GM12878 (cell line): ENCODE results near the gene OR2Y1. TPM values are rescaled to one million over a fixed set of nuclear protein-coding genes. Genes with fewer than 3 reads are reported as not detected.

Source experiments
- ATAC-seq: fragments of 200-7000 bp; cut with Tn5 transposase; 3 replicates; pipeline ENCODE4 v1.9.1; 2020; ENCODE audit warnings: mild to moderate bottlenecking, moderate library complexity
- BruUV-seq: library from RNA; stranded (reverse); fragments of 400-500 nt; replicated peaks from 2 replicates; lab custom pipeline; 2021; lab: Mats Ljungman, UMichigan
- CTCF ChIA-PET: fragments of 300-600 bp; sonication (Branson Sonifier 250); formaldehyde crosslinking; extraction: SDS; loops from one replicate; lab custom pipeline; 2021; ENCODE audit warnings: inconsistent platforms; lab: Yijun Ruan, JAX
- POLR2A ChIA-PET: fragments of 350-600 bp; formaldehyde crosslinking; extraction: SDS; loops from one replicate; lab custom pipeline; 2021; ENCODE audit warnings: inconsistent platforms; lab: Charles Lee
- RAD21 ChIA-PET: fragments of 300-600 bp; sonication (Branson Sonifier 250); formaldehyde crosslinking; loops from one replicate; lab custom pipeline; 2023; ENCODE audit warnings: antibody characterized with exemption; ENCODE audit not compliant: unreplicated experiment; lab: Charles Lee
- SMC1A ChIA-PET: fragments of 300-600 bp; sonication (Branson Sonifier 250); formaldehyde crosslinking; loops from one replicate; lab custom pipeline; 2023; ENCODE audit not compliant: unreplicated experiment, uncharacterized antibody; lab: Charles Lee
- DNase-seq: peaks from one replicate; pipeline ENCODE4 v3.0.0-alpha.2; 2011; ENCODE audit warnings: low read depth, low spot score
- FAIRE-seq: peaks from 3 replicates; lab custom pipeline; 2011; peaks lifted over from hg19 to GRCh38; lab: Jason Lieb, UNC
- H2AFZ ChIP-seq: 2 replicates; pipeline ENCODE4 v1.6.0; 2011; ENCODE audit warnings: low read depth, low read length, control low read depth; ENCODE audit not compliant: control insufficient read depth
- H3K27ac ChIP-seq: 2 replicates; pipeline ENCODE4 v1.5.1; 2011; ENCODE audit warnings: control low read depth; ENCODE audit not compliant: control insufficient read depth, insufficient read depth
- H3K27me3 ChIP-seq, 2 experiments: replicated peaks in 1 of 2; 2 replicates each; pipeline versions ENCODE4 v1.6.0 to v1.6.1; 2011; ENCODE audit warnings: low read length in 1 of 2; ENCODE audit not compliant: control insufficient read depth in 2 of 2, insufficient read depth in 2 of 2
- H3K36me3 ChIP-seq, 2 experiments: 2 replicates each; pipeline ENCODE4 v1.5.1; 2011; ENCODE audit warnings: low read length in 1 of 2; ENCODE audit not compliant: control insufficient read depth in 2 of 2, insufficient read depth in 2 of 2
- H3K4me1 ChIP-seq: 2 replicates; pipeline ENCODE4 v1.6.1; 2011; ENCODE audit warnings: mild to moderate bottlenecking, low read length, moderate library complexity, mixed read lengths; ENCODE audit not compliant: control insufficient read depth, insufficient read depth
- H3K4me2 ChIP-seq: 2 replicates; pipeline ENCODE4 v1.6.0; 2011; ENCODE audit warnings: control low read depth; ENCODE audit not compliant: control insufficient read depth, insufficient read depth
- H3K4me3 ChIP-seq: fragments of 200-600 bp; sonication (generic); 2 replicates; pipeline ENCODE4 v1.5.1; 2016
- H3K79me2 ChIP-seq: 2 replicates; pipeline ENCODE4 v1.6.0; 2011; ENCODE audit warnings: low read length; ENCODE audit not compliant: control insufficient read depth, insufficient read depth
- H3K9ac ChIP-seq: 2 replicates; pipeline ENCODE4 v1.8.0; 2011; ENCODE audit warnings: low read length, control low read depth, mixed read lengths; ENCODE audit not compliant: control insufficient read depth, insufficient read depth
- H3K9me3 ChIP-seq: replicated peaks from 3 replicates; pipeline ENCODE4 v1.5.1; 2011; ENCODE audit warnings: mild to moderate bottlenecking, low read length; ENCODE audit not compliant: control insufficient read depth, insufficient read depth
- H4K20me1 ChIP-seq: 2 replicates; pipeline ENCODE4 v1.6.0; 2011; ENCODE audit not compliant: control insufficient read depth, insufficient read depth
- ATF7 ChIP-seq: fragments of 450-650 bp; IDR thresholded peaks from 2 replicates; pipeline ENCODE4 v1.6.1; 2016; ENCODE audit warnings: low read depth, mild to moderate bottlenecking
- CBFB ChIP-seq: IDR thresholded peaks from 2 replicates; pipeline ENCODE4 v1.6.1; 2016; ENCODE audit warnings: antibody characterized with exemption, low read depth
- GATAD2B ChIP-seq: fragments of 450-650 bp; conservative IDR thresholded peaks from 2 replicates; pipeline ENCODE4 v1.6.1; 2017; ENCODE audit warnings: low read depth, mild to moderate bottlenecking, moderate library complexity
- PML ChIP-seq: IDR thresholded peaks from 2 replicates; pipeline ENCODE4 v1.6.1; 2012; ENCODE audit warnings: low read length, inconsistent platforms
- STAT1 ChIP-seq: fragments of 450-650 bp; conservative IDR thresholded peaks from 2 replicates; pipeline ENCODE4 v1.6.1; 2014; ENCODE audit warnings: antibody characterized with exemption, mild to moderate bottlenecking
- ZNF217 ChIP-seq: fragments of 450-650 bp; IDR thresholded peaks from 2 replicates; pipeline ENCODE4 v1.6.1; 2017; ENCODE audit warnings: antibody characterized with exemption, mild to moderate bottlenecking
- ZNF384 ChIP-seq: IDR thresholded peaks from 2 replicates; pipeline ENCODE4 v1.6.1; 2012; ENCODE audit warnings: low read depth, mild to moderate bottlenecking, low read length, improper control_type of control experiment, borderline replicate concordance
- WGBS: methylation state at CpG from one replicate; pipeline ENCODE4 v1.1.6; 2016; ENCODE audit warnings: low lambda C conversion rate; ENCODE audit not compliant: insufficient replicate concordance, insufficient coverage; ENCODE audit errors: missing lambda C conversion rate; 5-methylcytosine and 5-hydroxymethylcytosine counted together
- in situ Hi-C: fragments of 300-500 bp; cut with MboI; formaldehyde crosslinking; loops from 9 replicates; pipeline ENCODE4 v1.14.3; 2018; ENCODE audit warnings: mixed read lengths
- intact Hi-C: fragments of 100-400 bp; cut with micrococcal nuclease; formaldehyde crosslinking; loops from one replicate; pipeline ENCODE4 v1.14.2; 2022; ENCODE audit not compliant: unreplicated experiment
- polyA plus RNA-seq, 11 experiments: library from polyadenylated mRNA; depleted of rRNA in 4 of 11; unstranded in 6 of 11; stranded (reverse) in 5 of 11; fragments of >200 nt; fragmentation: Nextera tagmentation in 4 of 11; fragmentation: Illumina TruSeq in 1 of 11; extraction: Ambion mirVana in 4 of 11; extraction: Trizol in 1 of 11; gene quantifications; 1 replicate in 1 of 11; 2 replicates in 10 of 11; pipeline versions ENCODE4 v1.2.1 to v1.2.3, GENCODE V29; 2011 to 2016; ENCODE audit warnings: inconsistent platforms in 2 of 11, missing spikeins in 2 of 11, low read depth in 1 of 11
- total RNA-seq, 4 experiments: library from RNA; depleted of rRNA in 3 of 4; stranded (reverse); fragments of >200 nt in 3 of 4; fragmentation: Illumina TruSeq in 1 of 4; extraction: Trizol in 1 of 4; gene quantifications; 2 replicates each; pipeline versions ENCODE4 v1.2.1 to v1.2.3, GENCODE V29; 2013 to 2021
- TF ChIP-seq, protein P1 (sequence below): fragments of 450-650 bp; IDR thresholded peaks from 2 replicates; pipeline ENCODE4 v1.6.1; 2018; ENCODE audit warnings: mild to moderate bottlenecking, low read depth, moderate library complexity; ENCODE audit not compliant: partially characterized antibody
- TF ChIP-seq, protein P2 (sequence below): fragments of 450-650 bp; formaldehyde crosslinking; IDR thresholded peaks from 2 replicates; pipeline ENCODE4 v1.5.0; 2022; ENCODE audit warnings: mild to moderate bottlenecking, missing genetic modification characterization
- TF ChIP-seq, protein P3 (sequence below): fragments of 450-650 bp; IDR thresholded peaks from 2 replicates; pipeline ENCODE4 v1.6.1; 2017; ENCODE audit warnings: mild to moderate bottlenecking, moderate library complexity
- TF ChIP-seq, protein P4 (sequence below): fragments of 450-650 bp; conservative IDR thresholded peaks from 2 replicates; pipeline ENCODE4 v1.6.1; 2017; ENCODE audit warnings: mild to moderate bottlenecking, moderate library complexity

OR2Y1 gene
- total and polyA plus RNA-seq, 10 of the 15 experiments (the other 5 are each of a cell fraction or from before 2014, with no cell fraction given) = not detected

DNA sequence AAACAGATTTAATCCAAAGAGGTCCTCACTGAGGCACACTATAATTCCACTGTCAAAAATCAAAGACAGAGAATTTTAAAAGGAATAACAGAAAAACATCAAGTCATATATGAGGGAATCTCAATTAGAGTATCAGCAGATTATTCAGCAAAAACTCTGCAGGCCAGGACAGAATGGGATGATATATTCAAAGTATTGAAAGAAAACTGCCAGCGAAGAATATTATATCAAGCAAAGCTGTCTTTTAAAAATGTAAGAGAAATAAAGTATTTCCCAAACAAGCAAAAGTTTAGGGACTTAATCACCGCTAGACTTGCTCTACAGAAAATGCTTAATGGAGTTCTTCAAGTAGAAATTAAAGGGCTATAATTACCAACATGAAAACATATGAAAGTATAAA is 15.7 kb upstream of the OR2Y1 start:
- intact Hi-C loops = no loop called here
- H3K4me1 ChIP-seq = no peaks in the 10 kb centered on the region
- no peak overlapping the region for H3K9ac ChIP-seq
- FAIRE-seq (no peak), DNase-seq (no peak), ATAC-seq (no peak)
- H3K9me3 ChIP-seq = no peaks in the 10 kb centered on the region; the same call in 2 of the 3 replicates
- H3K27me3 ChIP-seq = no peaks in the 10 kb centered on the region; a peak in 1 of 4 replicates
- H3K4me3 ChIP-seq = no peak overlapping the region
- no peaks in the 10 kb centered on the region for H3K36me3 ChIP-seq
- no peak overlapping the region for H3K27ac ChIP-seq
- no peaks in the 10 kb centered on the region for H3K79me2 ChIP-seq
- BruUV-seq = no TSS peak
- no peaks in the 10 kb centered on the region for H4K20me1 ChIP-seq
- POLR2A ChIA-PET = no interaction called here
- in situ Hi-C loops = no loop called here
- SMC1A ChIA-PET = no interaction called here
- RAD21 ChIA-PET = no interaction called here
- no peak overlapping the region for H2AFZ ChIP-seq
- CTCF ChIA-PET = no interaction called here
- WGBS = 18% methylated on average over 2 of the region's 2 CpGs
- H3K4me2 ChIP-seq = no peak overlapping the region
- TF ChIP-seq PML (no peak), GATAD2B (no peak), CBFB (no peak), ATF7 (no peak), STAT1 (no peak), ZNF384 (no peak), ZNF217 (no peak)
- TF ChIP-seq, protein P1, sequence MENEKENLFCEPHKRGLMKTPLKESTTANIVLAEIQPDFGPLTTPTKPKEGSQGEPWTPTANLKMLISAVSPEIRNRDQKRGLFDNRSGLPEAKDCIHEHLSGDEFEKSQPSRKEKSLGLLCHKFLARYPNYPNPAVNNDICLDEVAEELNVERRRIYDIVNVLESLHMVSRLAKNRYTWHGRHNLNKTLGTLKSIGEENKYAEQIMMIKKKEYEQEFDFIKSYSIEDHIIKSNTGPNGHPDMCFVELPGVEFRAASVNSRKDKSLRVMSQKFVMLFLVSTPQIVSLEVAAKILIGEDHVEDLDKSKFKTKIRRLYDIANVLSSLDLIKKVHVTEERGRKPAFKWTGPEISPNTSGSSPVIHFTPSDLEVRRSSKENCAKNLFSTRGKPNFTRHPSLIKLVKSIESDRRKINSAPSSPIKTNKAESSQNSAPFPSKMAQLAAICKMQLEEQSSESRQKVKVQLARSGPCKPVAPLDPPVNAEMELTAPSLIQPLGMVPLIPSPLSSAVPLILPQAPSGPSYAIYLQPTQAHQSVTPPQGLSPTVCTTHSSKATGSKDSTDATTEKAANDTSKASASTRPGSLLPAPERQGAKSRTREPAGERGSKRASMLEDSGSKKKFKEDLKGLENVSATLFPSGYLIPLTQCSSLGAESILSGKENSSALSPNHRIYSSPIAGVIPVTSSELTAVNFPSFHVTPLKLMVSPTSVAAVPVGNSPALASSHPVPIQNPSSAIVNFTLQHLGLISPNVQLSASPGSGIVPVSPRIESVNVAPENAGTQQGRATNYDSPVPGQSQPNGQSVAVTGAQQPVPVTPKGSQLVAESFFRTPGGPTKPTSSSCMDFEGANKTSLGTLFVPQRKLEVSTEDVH = no peak
- TF ChIP-seq, protein P2, sequence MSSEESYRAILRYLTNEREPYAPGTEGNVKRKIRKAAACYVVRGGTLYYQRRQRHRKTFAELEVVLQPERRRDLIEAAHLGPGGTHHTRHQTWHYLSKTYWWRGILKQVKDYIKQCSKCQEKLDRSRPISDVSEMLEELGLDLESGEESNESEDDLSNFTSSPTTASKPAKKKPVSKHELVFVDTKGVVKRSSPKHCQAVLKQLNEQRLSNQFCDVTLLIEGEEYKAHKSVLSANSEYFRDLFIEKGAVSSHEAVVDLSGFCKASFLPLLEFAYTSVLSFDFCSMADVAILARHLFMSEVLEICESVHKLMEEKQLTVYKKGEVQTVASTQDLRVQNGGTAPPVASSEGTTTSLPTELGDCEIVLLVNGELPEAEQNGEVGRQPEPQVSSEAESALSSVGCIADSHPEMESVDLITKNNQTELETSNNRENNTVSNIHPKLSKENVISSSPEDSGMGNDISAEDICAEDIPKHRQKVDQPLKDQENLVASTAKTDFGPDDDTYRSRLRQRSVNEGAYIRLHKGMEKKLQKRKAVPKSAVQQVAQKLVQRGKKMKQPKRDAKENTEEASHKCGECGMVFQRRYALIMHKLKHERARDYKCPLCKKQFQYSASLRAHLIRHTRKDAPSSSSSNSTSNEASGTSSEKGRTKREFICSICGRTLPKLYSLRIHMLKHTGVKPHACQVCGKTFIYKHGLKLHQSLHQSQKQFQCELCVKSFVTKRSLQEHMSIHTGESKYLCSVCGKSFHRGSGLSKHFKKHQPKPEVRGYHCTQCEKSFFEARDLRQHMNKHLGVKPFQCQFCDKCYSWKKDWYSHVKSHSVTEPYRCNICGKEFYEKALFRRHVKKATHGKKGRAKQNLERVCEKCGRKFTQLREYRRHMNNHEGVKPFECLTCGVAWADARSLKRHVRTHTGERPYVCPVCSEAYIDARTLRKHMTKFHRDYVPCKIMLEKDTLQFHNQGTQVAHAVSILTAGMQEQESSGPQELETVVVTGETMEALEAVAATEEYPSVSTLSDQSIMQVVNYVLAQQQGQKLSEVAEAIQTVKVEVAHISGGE = no peak
- TF ChIP-seq, protein P3, sequence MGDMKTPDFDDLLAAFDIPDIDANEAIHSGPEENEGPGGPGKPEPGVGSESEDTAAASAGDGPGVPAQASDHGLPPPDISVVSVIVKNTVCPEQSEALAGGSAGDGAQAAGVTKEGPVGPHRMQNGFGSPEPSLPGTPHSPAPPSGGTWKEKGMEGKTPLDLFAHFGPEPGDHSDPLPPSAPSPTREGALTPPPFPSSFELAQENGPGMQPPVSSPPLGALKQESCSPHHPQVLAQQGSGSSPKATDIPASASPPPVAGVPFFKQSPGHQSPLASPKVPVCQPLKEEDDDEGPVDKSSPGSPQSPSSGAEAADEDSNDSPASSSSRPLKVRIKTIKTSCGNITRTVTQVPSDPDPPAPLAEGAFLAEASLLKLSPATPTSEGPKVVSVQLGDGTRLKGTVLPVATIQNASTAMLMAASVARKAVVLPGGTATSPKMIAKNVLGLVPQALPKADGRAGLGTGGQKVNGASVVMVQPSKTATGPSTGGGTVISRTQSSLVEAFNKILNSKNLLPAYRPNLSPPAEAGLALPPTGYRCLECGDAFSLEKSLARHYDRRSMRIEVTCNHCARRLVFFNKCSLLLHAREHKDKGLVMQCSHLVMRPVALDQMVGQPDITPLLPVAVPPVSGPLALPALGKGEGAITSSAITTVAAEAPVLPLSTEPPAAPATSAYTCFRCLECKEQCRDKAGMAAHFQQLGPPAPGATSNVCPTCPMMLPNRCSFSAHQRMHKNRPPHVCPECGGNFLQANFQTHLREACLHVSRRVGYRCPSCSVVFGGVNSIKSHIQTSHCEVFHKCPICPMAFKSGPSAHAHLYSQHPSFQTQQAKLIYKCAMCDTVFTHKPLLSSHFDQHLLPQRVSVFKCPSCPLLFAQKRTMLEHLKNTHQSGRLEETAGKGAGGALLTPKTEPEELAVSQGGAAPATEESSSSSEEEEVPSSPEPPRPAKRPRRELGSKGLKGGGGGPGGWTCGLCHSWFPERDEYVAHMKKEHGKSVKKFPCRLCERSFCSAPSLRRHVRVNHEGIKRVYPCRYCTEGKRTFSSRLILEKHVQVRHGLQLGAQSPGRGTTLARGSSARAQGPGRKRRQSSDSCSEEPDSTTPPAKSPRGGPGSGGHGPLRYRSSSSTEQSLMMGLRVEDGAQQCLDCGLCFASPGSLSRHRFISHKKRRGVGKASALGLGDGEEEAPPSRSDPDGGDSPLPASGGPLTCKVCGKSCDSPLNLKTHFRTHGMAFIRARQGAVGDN = no peak
- TF ChIP-seq, protein P4, sequence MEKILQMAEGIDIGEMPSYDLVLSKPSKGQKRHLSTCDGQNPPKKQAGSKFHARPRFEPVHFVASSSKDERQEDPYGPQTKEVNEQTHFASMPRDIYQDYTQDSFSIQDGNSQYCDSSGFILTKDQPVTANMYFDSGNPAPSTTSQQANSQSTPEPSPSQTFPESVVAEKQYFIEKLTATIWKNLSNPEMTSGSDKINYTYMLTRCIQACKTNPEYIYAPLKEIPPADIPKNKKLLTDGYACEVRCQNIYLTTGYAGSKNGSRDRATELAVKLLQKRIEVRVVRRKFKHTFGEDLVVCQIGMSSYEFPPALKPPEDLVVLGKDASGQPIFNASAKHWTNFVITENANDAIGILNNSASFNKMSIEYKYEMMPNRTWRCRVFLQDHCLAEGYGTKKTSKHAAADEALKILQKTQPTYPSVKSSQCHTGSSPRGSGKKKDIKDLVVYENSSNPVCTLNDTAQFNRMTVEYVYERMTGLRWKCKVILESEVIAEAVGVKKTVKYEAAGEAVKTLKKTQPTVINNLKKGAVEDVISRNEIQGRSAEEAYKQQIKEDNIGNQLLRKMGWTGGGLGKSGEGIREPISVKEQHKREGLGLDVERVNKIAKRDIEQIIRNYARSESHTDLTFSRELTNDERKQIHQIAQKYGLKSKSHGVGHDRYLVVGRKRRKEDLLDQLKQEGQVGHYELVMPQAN = no peak
